ENCODE measurements around the gene LIME1. TPM values are rescaled to one million over a fixed set of nuclear protein-coding genes. Genes with fewer than 3 reads are reported as not detected.
A peak's percentile ranks its signal among the peaks of the same experiment; 100 is the strongest.

The LIME1 gene
- total and polyA plus RNA-seq, 9 of the 15 experiments (the other 6 are each of a cell fraction or from before 2014, with no cell fraction given), result 0.11 to 17.1 (median 2.8) TPM; not detected in 2

DNA sequence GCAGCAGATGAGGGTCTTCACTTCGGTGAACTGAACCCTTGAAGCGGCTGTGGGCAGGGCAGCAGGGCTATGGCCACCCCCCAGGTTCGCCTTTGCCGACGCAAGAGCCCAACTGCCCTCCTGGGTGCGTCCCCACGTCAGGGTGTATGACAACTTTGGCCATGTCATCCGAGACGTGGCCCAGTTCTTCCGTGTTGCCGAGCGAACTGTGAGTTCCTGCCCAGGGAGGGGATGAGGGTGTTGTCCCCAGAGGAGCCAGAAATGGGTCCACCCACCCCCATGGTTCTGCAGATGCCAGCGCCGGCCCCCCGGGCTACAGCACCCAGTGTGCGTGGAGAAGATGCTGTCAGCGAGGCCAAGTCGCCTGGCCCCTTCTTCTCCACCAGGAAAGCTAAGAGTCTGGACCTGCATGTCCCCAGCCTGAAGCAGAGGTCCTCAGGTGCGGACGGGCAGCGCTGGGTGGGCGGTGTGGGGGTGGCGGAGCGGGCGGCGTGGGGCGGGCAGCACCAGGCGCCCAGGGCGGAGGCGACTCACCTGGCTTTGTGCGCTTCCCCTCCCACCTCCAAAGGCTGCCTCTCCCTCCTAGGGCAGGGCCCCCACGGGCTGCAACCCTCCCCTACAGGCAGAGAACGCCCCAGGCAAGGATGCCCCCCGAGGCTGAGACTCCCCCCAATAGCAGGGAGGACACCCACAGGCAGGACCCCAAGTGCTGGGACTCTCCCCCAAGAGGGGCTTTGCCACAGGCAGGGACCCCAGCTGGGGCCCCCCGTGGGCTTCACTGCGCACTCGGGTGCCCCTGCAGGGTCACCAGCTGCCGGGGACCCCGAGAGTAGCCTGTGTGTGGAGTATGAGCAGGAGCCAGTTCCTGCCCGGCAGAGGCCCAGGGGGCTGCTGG is 46.2 kb upstream of the LIME1 start:
- ChIA-PET POLR2A (no interaction called here), CTCF (ENCODE audit: low intra/inter-chr PET ratio) (no interaction called here)
- Histone ChIP-seq H3K79me2 (ENCODE audit: control insufficient read depth, insufficient read depth, low read length) (no peaks in the 10 kb centered on the region), H3K9me3 (replicated peaks; ENCODE audit: control insufficient read depth, insufficient read depth, low read depth, low read length) (no peaks in the 10 kb centered on the region), H3K4me1 (replicated peaks in 1 of 2; ENCODE audit: control insufficient read depth in 2 of 2, insufficient read depth in 2 of 2, low read length in 2 of 2) (peaks cover 9 to 75% of the 10 kb centered on the region in 2 experiments), H3K4me3 (no peak overlapping the region), H3K9ac (ENCODE audit: insufficient read depth in 1 of 2, low read depth in 2 of 2, low read length in 2 of 2) (peak overlapping the region in 1 of 2 experiments; percentile 7; a peak in 1 of 4 replicates), H3K27ac (ENCODE audit: extremely low read depth, low read depth, low read length) (no peak overlapping the region), H3K27me3 (ENCODE audit: control insufficient read depth in 2 of 2, insufficient read depth in 2 of 2, low read length in 2 of 2) (no peaks in the 10 kb centered on the region), H3K9me1 (ENCODE audit: control insufficient read depth, insufficient read depth, low read length) (no peaks in the 10 kb centered on the region), H3K36me3 (ENCODE audit: control insufficient read depth, insufficient read depth, low read length) (peaks cover 34% of the 10 kb centered on the region; the same call in 2 of the 3 replicates), H3K4me2 (ENCODE audit: insufficient read depth, low read length) (no peak overlapping the region), H2AFZ (ENCODE audit: low read depth, low read length) (no peak overlapping the region), H4K20me1 (replicated peaks; ENCODE audit: control insufficient read depth, insufficient read depth, low read length) (no peaks in the 10 kb centered on the region)
- 92% methylated on average over 20 of the region's 40 CpGs for WGBS (ENCODE audit: insufficient coverage, low coverage, missing lambda C conversion rate)
- DNase-seq (ENCODE audit: extremely low read depth in 1 of 4, low spot score in 3 of 4), result no peak
- in situ Hi-C loops (cut with MboI) (no loop called here), intact Hi-C loops (cut with micrococcal nuclease) (no loop called here)
- no peak for ATAC-seq
- FAIRE-seq, result no peak
- BruUV-seq (replicated peaks), result no TSS peak
- TF ChIP-seq ATF4 (CRISPR knock-in tag; IDR thresholded peaks at IDR 0.05) (no peak), RBM22 (IDR thresholded peaks at IDR 0.05; ENCODE audit: low read depth, low read length, poor library complexity, severe bottlenecking) (peak; percentile 59), GTF2F1 (IDR thresholded peaks at IDR 0.05; ENCODE audit: low read depth, low read length) (no peak), HBP1 (CRISPR knock-in tag; IDR thresholded peaks at IDR 0.05) (no peak), POLR2A (conservative IDR thresholded peaks at IDR 0.05) (0 out of 2 replicates have a peak, but pooled peaks have one; percentile 13), E2F1 (CRISPR knock-in tag; IDR thresholded peaks at IDR 0.05) (no peak), POLR2G (IDR thresholded peaks at IDR 0.05; ENCODE audit: low read depth, low read length) (peak; percentile 73), E2F5 (CRISPR knock-in tag; IDR thresholded peaks at IDR 0.05) (no peak)
- TF ChIP-seq, protein P1, sequence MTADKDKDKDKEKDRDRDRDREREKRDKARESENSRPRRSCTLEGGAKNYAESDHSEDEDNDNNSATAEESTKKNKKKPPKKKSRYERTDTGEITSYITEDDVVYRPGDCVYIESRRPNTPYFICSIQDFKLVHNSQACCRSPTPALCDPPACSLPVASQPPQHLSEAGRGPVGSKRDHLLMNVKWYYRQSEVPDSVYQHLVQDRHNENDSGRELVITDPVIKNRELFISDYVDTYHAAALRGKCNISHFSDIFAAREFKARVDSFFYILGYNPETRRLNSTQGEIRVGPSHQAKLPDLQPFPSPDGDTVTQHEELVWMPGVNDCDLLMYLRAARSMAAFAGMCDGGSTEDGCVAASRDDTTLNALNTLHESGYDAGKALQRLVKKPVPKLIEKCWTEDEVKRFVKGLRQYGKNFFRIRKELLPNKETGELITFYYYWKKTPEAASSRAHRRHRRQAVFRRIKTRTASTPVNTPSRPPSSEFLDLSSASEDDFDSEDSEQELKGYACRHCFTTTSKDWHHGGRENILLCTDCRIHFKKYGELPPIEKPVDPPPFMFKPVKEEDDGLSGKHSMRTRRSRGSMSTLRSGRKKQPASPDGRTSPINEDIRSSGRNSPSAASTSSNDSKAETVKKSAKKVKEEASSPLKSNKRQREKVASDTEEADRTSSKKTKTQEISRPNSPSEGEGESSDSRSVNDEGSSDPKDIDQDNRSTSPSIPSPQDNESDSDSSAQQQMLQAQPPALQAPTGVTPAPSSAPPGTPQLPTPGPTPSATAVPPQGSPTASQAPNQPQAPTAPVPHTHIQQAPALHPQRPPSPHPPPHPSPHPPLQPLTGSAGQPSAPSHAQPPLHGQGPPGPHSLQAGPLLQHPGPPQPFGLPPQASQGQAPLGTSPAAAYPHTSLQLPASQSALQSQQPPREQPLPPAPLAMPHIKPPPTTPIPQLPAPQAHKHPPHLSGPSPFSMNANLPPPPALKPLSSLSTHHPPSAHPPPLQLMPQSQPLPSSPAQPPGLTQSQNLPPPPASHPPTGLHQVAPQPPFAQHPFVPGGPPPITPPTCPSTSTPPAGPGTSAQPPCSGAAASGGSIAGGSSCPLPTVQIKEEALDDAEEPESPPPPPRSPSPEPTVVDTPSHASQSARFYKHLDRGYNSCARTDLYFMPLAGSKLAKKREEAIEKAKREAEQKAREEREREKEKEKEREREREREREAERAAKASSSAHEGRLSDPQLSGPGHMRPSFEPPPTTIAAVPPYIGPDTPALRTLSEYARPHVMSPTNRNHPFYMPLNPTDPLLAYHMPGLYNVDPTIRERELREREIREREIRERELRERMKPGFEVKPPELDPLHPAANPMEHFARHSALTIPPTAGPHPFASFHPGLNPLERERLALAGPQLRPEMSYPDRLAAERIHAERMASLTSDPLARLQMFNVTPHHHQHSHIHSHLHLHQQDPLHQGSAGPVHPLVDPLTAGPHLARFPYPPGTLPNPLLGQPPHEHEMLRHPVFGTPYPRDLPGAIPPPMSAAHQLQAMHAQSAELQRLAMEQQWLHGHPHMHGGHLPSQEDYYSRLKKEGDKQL (CRISPR knock-in tag; IDR thresholded peaks at IDR 0.05; ENCODE audit: borderline replicate concordance), result no peak
